ENCODE measurements around the gene PGPEP1.

GRCh38 chr19:18396471-18397241 is 56.3 kb downstream of the PGPEP1 start:
- TF ChIP-seq POLR2AphosphoS5 (IDR thresholded peaks at IDR 0.05; ENCODE audit: low read depth) (no peak), CTCF (IDR thresholded peaks at IDR 0.05; ENCODE audit: insufficient read depth, low read length) (no peak), REST (IDR thresholded peaks at IDR 0.05; ENCODE audit: insufficient replicate concordance, low read depth) (no peak), SPI1 (IDR thresholded peaks at IDR 0.05; ENCODE audit: borderline replicate concordance, low read depth) (no peak), GABPA (IDR thresholded peaks at IDR 0.05; ENCODE audit: low read depth) (no peak)
